ENCODE measurements around the gene TUBB3. TPM values are rescaled to one million over a fixed set of nuclear protein-coding genes. Genes with fewer than 3 reads are reported as not detected.

The TUBB3 gene
- total and polyA plus RNA-seq, 2 donors (not counting 1 experiment from before 2014, with no cell fraction given), result 0.34 to 4.4 TPM

GRCh38 chr16:89969741-89970410 is 46.7 kb downstream of the TUBB3 start:
- Mint-ChIP-seq H3K4me1 (peaks cover 36% of the 10 kb centered on the region), H3K27me3 (no peaks in the 10 kb centered on the region), H3K4me3 (peak overlapping the region; percentile 2), H3K27ac (peak overlapping the region; percentile 41), H3K9me3 (ENCODE audit: insufficient read depth) (no peaks in the 10 kb centered on the region)
- ChIA-PET POLR2A (interaction anchor here (0.5 to 0.7 kb wide), 3 partner anchors 18 to 157 kb away, joined by 3 to 4 read pairs (median 3); no protein-coding TSS in a partner anchor), CTCF (no interaction called here)
- WGBS (ENCODE audit: insufficient coverage), result 39% methylated on average over 4 of the region's 6 CpGs
- ATAC-seq (ENCODE audit: low read depth) (no peak), DNase-seq (no peak)
- no peak overlapping the region for H3K9ac ChIP-seq (ENCODE audit: low read length)
- peaks cover 30 to 42% of the 10 kb centered on the region in 2 donors for H3K4me1 ChIP-seq (ENCODE audit: control insufficient read depth in 2 of 2, insufficient read depth in 2 of 2, low read length in 2 of 2)
- H2AFZ ChIP-seq (ENCODE audit: insufficient read depth, low read depth, low read length, poor library complexity, severe bottlenecking), result no peak overlapping the region
- H3K27me3 ChIP-seq (replicated peaks in 1 of 4; ENCODE audit: control extremely low read depth in 1 of 4, control insufficient read depth in 3 of 4, insufficient read depth in 4 of 4, low read length in 3 of 4), result no peaks in the 10 kb centered on the region
- H3K79me2 ChIP-seq (ENCODE audit: control insufficient read depth, insufficient read depth, low read length), result peaks cover 40% of the 10 kb centered on the region
- intact Hi-C loops (cut with micrococcal nuclease), result loop anchor here (5.0 kb wide), 1 partner anchor 37 kb away; no protein-coding TSS in a partner anchor
- peaks cover 6% of the 10 kb centered on the region for H4K20me1 ChIP-seq (ENCODE audit: control insufficient read depth, insufficient read depth, low read length, poor library complexity, severe bottlenecking)
- peaks cover 0 to 4% (median 0%) of the 10 kb centered on the region in 3 donors for H3K9me3 ChIP-seq (ENCODE audit: control extremely low read depth in 1 of 3, control insufficient read depth in 2 of 3, insufficient read depth in 1 of 3, low read length in 2 of 3)
- no peak overlapping the region for H3K4me2 ChIP-seq (replicated peaks; ENCODE audit: low read depth, low read length, poor library complexity, severe bottlenecking)
- no peak overlapping the region for H3K4me3 ChIP-seq (ENCODE audit: control extremely low read depth in 1 of 5, extremely low read depth in 1 of 5, insufficient read depth in 1 of 5, low read depth in 2 of 5, low read length in 4 of 5)
- H3K27ac ChIP-seq (ENCODE audit: low read length in 2 of 2), result no peak overlapping the region
- H3K36me3 ChIP-seq (replicated peaks in 1 of 2; ENCODE audit: control extremely low read depth in 1 of 2, control insufficient read depth in 1 of 2, extremely low read depth in 1 of 2, insufficient read depth in 2 of 2, low read length in 1 of 2), result peaks cover 0 to 12% of the 10 kb centered on the region in 2 experiments
- no peak for TF ChIP-seq CTCF (IDR thresholded peaks at IDR 0.05)
- no peak for TF ChIP-seq EZH2 (IDR thresholded peaks at IDR 0.05; ENCODE audit: borderline replicate concordance, insufficient read depth, low read depth, low read length, poor library complexity, severe bottlenecking)

Measured in B cell (primary cell).